ENCODE results near the gene TNS2. TPM values are rescaled to one million over a fixed set of nuclear protein-coding genes. Genes with fewer than 3 reads are reported as not detected.
"Not testable (repeated sequence)": the region's sequence is repeated elsewhere in the genome, so short reads cannot be mapped to it uniquely, and the experiment has no call there.

TNS2 gene
- total RNA-seq, 4 donors from 2014 or later, result 108 to 323 (median 182) TPM

DNA sequence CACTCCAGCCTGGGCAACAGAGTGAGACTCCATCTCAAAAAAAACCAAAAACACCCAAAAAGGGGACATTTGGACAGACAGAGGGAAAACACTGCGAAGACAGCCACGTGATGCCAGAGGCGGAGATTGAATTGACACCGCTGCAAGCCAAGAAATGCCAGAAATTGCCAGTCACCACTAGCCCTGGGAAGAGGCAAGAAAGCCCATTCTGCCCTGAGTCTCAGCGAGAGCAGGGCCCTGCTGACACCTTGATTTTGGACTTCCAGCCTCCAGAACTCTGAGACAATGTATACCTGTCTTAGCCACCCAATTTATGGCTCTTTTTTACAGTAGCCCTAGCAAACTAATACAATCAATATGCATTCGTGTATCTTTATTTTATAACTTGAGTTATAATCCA, 40.2 kb downstream of the TNS2 start:
- Histone ChIP-seq H3K4me1 (peaks cover 0 to 21% (median 0%) of the 10 kb centered on the region in 3 donors), H3K9me3 (no peaks in the 10 kb centered on the region), H3K4me3 (no peak overlapping the region), H3K36me3 (no peaks in the 10 kb centered on the region), H3K27ac (no peak overlapping the region), H3K27me3 (no peaks in the 10 kb centered on the region)
- TF ChIP-seq POLR2AphosphoS5 (IDR thresholded peaks at IDR 0.05) (no peak), EP300 (IDR thresholded peaks at IDR 0.05) (no peak), POLR2A (IDR thresholded peaks at IDR 0.05) (no peak)
- TF ChIP-seq, protein P1, sequence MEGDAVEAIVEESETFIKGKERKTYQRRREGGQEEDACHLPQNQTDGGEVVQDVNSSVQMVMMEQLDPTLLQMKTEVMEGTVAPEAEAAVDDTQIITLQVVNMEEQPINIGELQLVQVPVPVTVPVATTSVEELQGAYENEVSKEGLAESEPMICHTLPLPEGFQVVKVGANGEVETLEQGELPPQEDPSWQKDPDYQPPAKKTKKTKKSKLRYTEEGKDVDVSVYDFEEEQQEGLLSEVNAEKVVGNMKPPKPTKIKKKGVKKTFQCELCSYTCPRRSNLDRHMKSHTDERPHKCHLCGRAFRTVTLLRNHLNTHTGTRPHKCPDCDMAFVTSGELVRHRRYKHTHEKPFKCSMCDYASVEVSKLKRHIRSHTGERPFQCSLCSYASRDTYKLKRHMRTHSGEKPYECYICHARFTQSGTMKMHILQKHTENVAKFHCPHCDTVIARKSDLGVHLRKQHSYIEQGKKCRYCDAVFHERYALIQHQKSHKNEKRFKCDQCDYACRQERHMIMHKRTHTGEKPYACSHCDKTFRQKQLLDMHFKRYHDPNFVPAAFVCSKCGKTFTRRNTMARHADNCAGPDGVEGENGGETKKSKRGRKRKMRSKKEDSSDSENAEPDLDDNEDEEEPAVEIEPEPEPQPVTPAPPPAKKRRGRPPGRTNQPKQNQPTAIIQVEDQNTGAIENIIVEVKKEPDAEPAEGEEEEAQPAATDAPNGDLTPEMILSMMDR (IDR thresholded peaks at IDR 0.05), result no peak
- ATAC-seq, result no peak
- 95% methylated on average over 2 to 6 of the region's 6 CpGs for WGBS, 2 donors (ENCODE audit: low coverage in 1 of 2)

DNA sequence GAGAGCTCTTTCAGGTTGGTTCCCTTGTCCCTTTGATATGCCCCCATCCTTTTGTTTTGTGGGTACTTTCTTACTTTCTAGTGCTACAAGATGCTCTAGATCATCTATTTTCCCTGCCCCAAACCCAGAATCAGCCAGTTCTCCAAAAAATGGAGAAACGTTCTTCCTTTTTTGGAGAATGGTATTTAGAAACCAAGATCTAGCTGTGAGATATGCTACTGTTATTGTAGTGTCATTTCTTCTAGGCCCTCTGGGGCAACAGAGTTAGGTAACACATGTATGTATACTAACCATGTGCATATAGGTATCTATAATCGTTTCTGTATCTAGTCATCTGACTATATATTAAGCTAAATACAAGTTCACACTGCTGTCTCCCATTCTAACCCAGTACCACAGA, 40.7 kb downstream of the TNS2 start:
- H3K36me3 ChIP-seq, result no peaks in the 10 kb centered on the region
- peaks cover 0 to 25% (median 0%) of the 10 kb centered on the region in 3 donors for H3K4me1 ChIP-seq
- no peak for ATAC-seq
- H3K4me3 ChIP-seq, result no peak overlapping the region
- 45 to 66% methylated on average over 2 of the region's 2 CpGs for WGBS, 2 donors (ENCODE audit: low coverage in 1 of 2)
- no peaks in the 10 kb centered on the region for H3K9me3 ChIP-seq
- TF ChIP-seq POLR2AphosphoS5 (IDR thresholded peaks at IDR 0.05) (no peak), EP300 (IDR thresholded peaks at IDR 0.05) (no peak), POLR2A (IDR thresholded peaks at IDR 0.05) (no peak)
- TF ChIP-seq, protein P1 (IDR thresholded peaks at IDR 0.05), result no peak
- H3K27me3 ChIP-seq, result no peaks in the 10 kb centered on the region
- H3K27ac ChIP-seq, result no peak overlapping the region

DNA sequence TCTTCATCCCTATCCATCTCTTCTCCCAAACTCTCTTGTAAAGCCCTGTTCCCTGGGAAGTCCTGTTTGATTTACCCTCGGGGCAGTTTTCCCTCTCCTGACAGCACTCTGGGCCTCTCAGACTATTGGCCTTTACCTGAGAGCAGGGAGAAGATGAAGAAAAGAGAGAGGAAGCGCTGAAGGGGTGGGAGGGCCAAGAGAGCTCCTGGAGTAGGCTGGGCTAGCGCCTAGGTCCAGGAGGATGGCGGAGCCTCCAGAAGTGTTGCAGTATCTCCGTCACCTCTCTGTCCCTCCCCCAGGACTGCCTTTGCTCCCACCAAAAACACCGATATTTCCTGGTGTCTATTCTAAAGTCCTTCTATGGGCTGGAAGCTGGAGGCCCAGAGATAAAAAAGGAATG, 41.9 kb downstream of the TNS2 start:
- Histone ChIP-seq H3K27me3 (no peaks in the 10 kb centered on the region), H3K9me3 (no peaks in the 10 kb centered on the region), H3K36me3 (no peaks in the 10 kb centered on the region), H3K4me3 (no peak overlapping the region), H3K4me1 (peaks cover 0 to 37% (median 7%) of the 10 kb centered on the region in 3 donors), H3K27ac (no peak overlapping the region)
- TF ChIP-seq POLR2AphosphoS5 (IDR thresholded peaks at IDR 0.05) (no peak), EP300 (IDR thresholded peaks at IDR 0.05) (no peak), POLR2A (IDR thresholded peaks at IDR 0.05) (no peak)
- TF ChIP-seq, protein P1 (IDR thresholded peaks at IDR 0.05), result no peak
- ATAC-seq, result no peak
- WGBS, 2 donors (ENCODE audit: low coverage in 1 of 2), result 56 to 80% methylated on average over 1 to 2 of the region's 6 CpGs

DNA sequence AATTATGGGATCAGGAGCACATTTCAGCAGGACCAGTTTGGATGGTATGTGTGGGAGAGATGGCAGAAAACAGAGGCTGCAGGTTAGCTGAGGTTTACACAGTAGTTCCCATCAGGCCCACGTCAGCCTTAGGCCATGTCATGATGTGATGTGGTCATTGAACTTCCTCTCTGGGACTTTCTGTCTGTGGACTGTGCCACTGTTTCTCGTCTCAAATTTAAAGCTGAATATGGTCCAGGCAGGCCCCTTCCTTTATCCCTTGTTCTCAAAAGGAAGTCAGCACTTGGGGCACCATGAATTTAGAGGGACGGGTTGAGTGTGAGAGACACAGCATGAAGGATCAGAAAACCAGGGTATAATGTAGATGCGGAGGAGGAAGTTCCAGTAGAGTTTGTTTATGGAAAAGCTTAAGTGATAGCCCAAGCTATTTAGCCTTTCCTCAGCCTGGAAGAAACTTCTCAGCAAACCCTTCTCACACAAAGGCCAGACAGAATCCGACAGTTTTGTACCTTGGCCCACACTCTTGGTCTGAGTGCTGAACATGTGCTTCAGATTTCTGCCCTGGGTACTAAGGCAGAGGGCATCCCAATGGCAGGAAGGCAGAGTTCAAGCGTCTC, 44.0 kb downstream of the TNS2 start:
- no peaks in the 10 kb centered on the region for H3K9me3 ChIP-seq
- peak overlapping the region in 3 of 4 donors; percentile 30 to 37 (median 32) for H3K27ac ChIP-seq
- no peaks in the 10 kb centered on the region for H3K36me3 ChIP-seq
- no peak for ATAC-seq
- WGBS, 2 donors (ENCODE audit: low coverage in 1 of 2), result 54 to 62% methylated on average over 3 of the region's 6 CpGs
- peaks cover 0 to 58% (median 22%) of the 10 kb centered on the region in 3 donors for H3K4me1 ChIP-seq
- no peaks in the 10 kb centered on the region for H3K27me3 ChIP-seq
- H3K4me3 ChIP-seq, result no peak overlapping the region
- TF ChIP-seq POLR2A (IDR thresholded peaks at IDR 0.05) (no peak), EP300 (IDR thresholded peaks at IDR 0.05) (no peak), POLR2AphosphoS5 (IDR thresholded peaks at IDR 0.05) (no peak)
- TF ChIP-seq, protein P1 (IDR thresholded peaks at IDR 0.05), result no peak

DNA sequence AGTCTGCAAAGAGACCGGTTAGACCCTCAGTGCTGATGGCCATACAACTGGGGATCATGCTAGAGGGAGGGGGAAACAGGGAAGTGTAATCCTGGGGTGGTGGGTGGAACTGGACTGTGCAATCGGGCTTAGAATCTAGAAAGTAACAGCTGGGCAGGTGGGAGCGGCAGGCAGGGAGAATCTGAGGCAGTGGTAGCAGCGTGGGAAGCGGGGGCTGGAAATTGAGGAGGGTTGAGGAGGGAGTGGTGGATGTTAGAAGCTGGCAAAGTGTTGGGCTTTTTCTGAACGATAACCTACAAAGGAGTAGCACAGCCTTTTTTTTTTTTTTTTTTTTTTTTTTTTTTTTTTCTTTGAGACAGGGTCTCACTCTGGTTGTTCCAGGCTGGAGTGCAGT, 44.5 kb downstream of the TNS2 start:
- Histone ChIP-seq H3K27ac (peak overlapping the region in 3 of 4 donors; percentile 30 to 37 (median 32)), H3K9me3 (no peaks in the 10 kb centered on the region), H3K36me3 (no peaks in the 10 kb centered on the region), H3K4me1 (peaks cover 0 to 63% (median 26%) of the 10 kb centered on the region in 3 donors), H3K4me3 (no peak overlapping the region), H3K27me3 (no peaks in the 10 kb centered on the region)
- ATAC-seq, result no peak
- 67 to 73% methylated on average over 4 to 5 of the region's 6 CpGs for WGBS, 2 donors (ENCODE audit: low coverage in 1 of 2)
- TF ChIP-seq POLR2A (IDR thresholded peaks at IDR 0.05) (no peak), EP300 (IDR thresholded peaks at IDR 0.05) (no peak), POLR2AphosphoS5 (IDR thresholded peaks at IDR 0.05) (no peak)

DNA sequence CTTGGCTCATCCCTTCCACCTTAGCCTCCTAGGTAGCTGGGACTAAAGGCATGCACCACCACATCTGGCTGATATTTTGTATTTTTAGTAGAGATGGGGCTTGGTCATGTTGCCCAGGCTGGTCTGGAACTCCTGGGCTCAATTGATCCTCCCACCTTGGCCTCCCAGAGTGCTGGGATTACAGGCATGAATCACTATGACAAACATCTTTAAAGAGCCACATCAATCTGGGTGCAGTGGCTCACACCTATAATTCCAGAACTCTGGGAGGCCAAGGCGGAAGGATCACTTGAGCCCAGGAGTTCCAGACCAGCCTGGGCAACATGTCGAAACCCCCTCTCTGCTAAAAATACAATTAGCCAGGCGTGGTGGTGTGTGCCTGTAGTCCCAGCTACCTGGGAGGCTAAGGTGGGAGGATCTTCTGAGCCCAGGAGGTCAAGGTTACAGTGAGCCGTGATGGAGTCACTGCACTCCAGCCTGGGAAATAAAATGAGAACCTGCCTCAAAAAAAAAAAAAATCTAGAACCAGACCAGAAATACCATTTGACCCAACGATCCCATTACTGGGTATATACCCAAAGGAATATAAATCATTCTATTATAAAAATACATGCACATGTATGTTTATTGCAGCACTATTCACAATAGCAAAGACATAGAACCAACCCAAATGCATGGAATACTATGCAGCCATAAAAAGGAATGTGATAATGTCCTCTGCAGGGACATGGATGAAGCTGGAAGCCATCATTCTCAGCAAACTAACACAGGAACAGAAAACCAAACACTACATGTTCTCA, 45.1 kb downstream of the TNS2 start:
- not testable (repeated sequence) for ATAC-seq, H3K4me3 ChIP-seq, H3K27me3 ChIP-seq, H3K9me3 ChIP-seq, H3K36me3 ChIP-seq
- Histone ChIP-seq H3K27ac (peak overlapping the region in 2 of 4 donors; percentile 83 to 95), H3K4me1 (peaks cover 0 to 67% (median 26%) of the 10 kb centered on the region in 3 donors)
- WGBS, 2 donors (ENCODE audit: low coverage in 1 of 2), result 43 to 91% methylated on average over 1 to 2 of the region's 5 CpGs

DNA sequence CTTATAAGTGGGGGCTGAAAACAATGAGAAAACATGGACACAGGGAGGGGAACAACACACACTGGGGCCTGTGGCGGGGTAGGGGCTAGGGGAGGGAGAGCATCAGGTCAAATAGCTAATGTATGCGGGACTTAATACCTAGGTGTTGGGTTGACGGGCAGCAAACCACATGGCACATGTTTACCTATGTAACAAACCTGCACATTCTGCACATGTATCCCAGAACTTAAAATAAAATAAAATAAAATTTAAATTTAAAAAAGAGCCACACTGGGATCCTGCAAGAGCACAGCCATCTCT, 45.7 kb downstream of the TNS2 start:
- H3K4me1 ChIP-seq, result peaks cover 0 to 73% (median 31%) of the 10 kb centered on the region in 3 donors
- not testable (repeated sequence) for H3K36me3 ChIP-seq, H3K27me3 ChIP-seq, H3K4me3 ChIP-seq, ATAC-seq, H3K9me3 ChIP-seq
- H3K27ac ChIP-seq, result peak overlapping the region; percentile 25 to 97 (median 89)
- WGBS, 2 donors (ENCODE audit: low coverage in 1 of 2), result 89 to 93% methylated on average over 3 of the region's 3 CpGs
